CD4-positive, alpha-beta T cell treated with Interleukin-4 for 1 hour (primary cell): ENCODE measurements around the gene SMYD3.

Experiments used
- DNase-seq, 2 donors: peaks; one replicate each; pipeline ENCODE4 v3.0.0-alpha.2; 2020 to 2022

Gene SMYD3

GRCh38 chr1:246459221-246459620, 47.9 kb downstream of the SMYD3 start:
- no peak for DNase-seq

- no peak for DNase-seq
Observed at GRCh38 chr1:246455476-246455875, 51.6 kb downstream of the SMYD3 start.

GRCh38 chr1:246454655-246455054, 52.4 kb downstream of the SMYD3 start:
- DNase-seq, result no peak

- peak in 1 of 2 donors; percentile 24 for DNase-seq
Observed at GRCh38 chr1:246450611-246451251, 56.3 kb downstream of the SMYD3 start.

- DNase-seq, result no peak
Observed at GRCh38 chr1:246448373-246448772, 58.7 kb downstream of the SMYD3 start.

- no peak for DNase-seq
Observed at GRCh38 chr1:246447501-246447900, 59.6 kb downstream of the SMYD3 start.

- no peak for DNase-seq
Observed at GRCh38 chr1:246445503-246445902, 61.6 kb downstream of the SMYD3 start.

GRCh38 chr1:246444617-246445016, 62.5 kb downstream of the SMYD3 start:
- DNase-seq, result no peak

GRCh38 chr1:246437961-246438360, 69.1 kb downstream of the SMYD3 start:
- DNase-seq, result no peak

GRCh38 chr1:246435421-246436041, 71.5 kb downstream of the SMYD3 start:
- DNase-seq, result no peak

- DNase-seq, result no peak
Observed at GRCh38 chr1:246434335-246434734, 72.7 kb downstream of the SMYD3 start.

GRCh38 chr1:246428542-246429308, 78.4 kb downstream of the SMYD3 start:
- no peak for DNase-seq

- DNase-seq, result no peak
Observed at GRCh38 chr1:246427611-246428010, 79.5 kb downstream of the SMYD3 start.

GRCh38 chr1:246425895-246426294, 81.2 kb downstream of the SMYD3 start:
- DNase-seq, result no peak

GRCh38 chr1:246425139-246425794, 81.8 kb downstream of the SMYD3 start:
- no peak for DNase-seq

- DNase-seq, result no peak
Observed at GRCh38 chr1:246420300-246420699, 86.8 kb downstream of the SMYD3 start.

GRCh38 chr1:246418565-246419312, 88.3 kb downstream of the SMYD3 start:
- no peak for DNase-seq

- no peak for DNase-seq
Observed at GRCh38 chr1:246417813-246418564, 89.1 kb downstream of the SMYD3 start.

GRCh38 chr1:246417152-246417812, 89.8 kb downstream of the SMYD3 start:
- DNase-seq, result no peak

- no peak for DNase-seq
Observed at GRCh38 chr1:246416261-246416660, 90.8 kb downstream of the SMYD3 start.

GRCh38 chr1:246415028-246415427, 92.1 kb downstream of the SMYD3 start:
- DNase-seq, result no peak
